HG03378 (cell line): ENCODE data around the gene RRP8.

ENCODE experiments used
- ATAC-seq: cut with Tn5 transposase; IDR thresholded peaks from one replicate; pipeline ENCODE4 v1.9.1; 2021; ENCODE audit warnings: mild to moderate bottlenecking, moderate library complexity; ENCODE audit not compliant: unreplicated experiment

RRP8 gene

DNA sequence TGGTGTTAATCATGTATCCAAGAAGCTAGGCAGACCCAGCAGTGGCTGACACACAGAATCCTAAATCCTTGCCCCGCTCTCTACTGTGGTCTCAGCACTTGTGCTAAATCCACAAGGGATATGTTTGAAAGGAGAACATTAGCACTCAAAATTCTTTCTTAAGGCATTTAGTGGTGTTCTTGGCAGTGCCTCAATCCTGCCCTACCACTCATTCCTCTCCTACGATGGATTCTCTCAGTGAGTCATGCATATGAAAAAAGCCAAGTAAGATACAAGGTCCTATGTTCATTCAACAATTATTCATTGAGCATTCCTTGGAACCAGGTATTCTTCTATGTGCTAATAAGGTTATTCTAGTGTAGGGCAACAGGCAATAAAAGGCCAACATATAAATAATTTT lies 31.2 kb downstream of the RRP8 start:
- no peak for ATAC-seq

DNA sequence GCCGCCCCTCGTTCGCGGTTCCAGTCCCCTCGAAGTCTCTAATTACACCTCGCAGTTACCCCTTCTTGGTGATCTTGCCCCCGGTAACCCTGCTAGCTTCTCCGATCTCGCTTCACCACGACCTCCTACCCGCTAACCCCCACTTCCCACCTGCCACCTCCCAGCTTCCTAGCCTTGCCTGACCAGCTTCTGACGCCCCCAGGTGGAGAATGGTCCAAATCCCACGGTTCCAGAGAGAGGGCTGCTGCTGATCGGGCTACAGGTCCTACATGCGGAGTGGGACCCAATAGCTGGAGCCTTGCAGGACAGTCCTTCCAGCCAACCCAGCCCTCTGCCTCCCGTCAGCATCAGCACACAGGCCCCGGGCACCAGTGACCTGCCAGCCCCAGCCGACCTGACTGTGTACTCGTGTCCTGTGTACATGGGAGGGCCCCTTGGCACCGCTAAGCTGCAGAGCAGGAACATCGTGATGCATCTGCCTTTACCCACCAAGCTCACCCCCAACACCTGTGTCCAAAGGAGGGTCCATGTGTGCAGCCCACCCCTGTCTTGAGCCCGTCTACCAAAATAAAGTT lies 31.9 kb downstream of the RRP8 start:
- ATAC-seq, result no peak

DNA sequence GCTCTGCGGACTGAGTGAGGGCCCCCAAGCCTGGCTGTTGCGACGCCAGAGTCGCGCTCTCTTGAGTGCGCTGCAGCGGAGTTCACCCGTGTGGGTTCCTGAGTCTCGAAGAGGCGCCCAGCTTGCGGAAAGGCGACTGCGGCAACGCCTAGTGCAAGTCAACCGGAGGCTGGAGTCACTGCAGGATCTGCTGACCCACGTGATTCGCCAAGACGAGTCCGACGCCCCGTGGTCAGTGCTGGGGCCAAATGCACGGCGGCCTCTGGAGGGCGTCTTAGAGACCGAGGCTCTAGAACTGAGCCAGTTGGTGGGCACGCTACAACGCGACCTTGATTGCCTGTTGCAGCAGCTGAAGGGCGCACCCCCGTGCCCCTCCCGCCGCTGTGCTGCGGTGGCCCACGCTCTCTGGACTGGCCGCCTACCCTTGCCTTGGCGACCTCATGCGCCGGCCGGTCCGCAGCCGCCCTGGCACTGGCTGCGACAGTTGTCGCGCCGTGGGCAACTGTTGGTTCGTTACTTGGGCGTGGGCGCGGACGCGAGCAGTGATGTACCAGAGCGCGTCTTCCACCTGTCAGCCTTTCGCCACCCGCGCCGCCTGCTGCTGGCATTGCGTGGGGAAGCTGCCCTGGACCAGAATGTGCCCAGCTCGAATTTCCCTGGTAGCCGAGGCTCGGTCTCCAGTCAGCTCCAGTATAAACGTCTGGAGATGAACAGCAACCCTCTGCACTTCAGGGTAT lies 32.6 kb downstream of the RRP8 start:
- ATAC-seq, result no peak

DNA sequence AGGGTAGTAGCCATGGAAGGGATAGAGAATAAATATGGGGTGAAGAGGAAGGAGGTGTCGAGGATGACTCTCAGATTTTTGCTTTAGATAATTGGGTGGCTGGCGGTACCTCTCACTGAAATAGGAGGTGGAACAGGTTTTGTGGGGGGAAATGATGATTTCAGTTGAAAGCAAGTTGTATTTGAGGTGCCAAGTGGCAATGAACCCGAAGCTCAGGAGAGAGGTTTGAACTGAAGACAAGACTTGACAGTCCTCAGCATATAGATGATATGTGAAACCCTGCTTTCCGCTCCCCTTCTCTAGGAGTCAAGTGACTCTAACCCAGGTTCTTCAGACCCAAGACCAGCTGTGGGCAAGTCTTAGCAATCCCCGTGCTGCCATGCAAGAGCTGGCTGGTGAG lies 33.7 kb downstream of the RRP8 start:
- no peak for ATAC-seq

DNA sequence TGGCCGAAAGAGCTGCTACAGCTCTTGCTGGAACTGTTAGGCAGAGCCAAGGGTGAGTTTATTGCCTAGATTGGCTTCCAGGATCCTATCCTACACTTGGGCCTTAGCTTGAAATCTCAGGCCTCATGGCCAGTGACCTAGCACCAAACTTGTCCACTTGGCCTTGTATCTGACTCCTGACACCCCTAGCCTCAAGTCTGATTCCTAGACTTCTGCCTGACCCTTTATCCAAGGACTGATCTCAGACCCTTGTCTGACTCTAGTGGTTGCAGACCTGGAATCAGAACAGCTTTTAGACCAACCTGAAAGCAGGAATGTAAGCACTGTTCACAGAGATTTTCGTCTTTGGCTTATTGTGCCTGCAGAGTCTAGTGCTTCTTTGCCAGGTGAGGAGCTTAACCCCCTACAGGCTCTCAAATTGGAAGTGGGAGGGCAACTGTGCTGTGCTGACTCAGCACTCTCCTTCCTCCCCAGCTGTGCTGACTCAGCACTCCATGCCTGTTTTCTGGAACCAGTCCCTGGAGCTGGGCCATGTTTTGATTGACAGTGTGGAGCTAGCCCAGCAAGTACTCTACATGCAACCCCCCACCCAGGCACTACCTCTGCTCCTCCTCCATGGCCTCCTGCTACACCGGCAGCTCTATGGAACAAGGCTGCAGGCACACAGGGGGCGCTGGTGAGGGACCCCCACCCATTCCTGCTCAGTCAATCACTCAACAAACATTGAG lies 35.1 kb downstream of the RRP8 start:
- no peak for ATAC-seq

DNA sequence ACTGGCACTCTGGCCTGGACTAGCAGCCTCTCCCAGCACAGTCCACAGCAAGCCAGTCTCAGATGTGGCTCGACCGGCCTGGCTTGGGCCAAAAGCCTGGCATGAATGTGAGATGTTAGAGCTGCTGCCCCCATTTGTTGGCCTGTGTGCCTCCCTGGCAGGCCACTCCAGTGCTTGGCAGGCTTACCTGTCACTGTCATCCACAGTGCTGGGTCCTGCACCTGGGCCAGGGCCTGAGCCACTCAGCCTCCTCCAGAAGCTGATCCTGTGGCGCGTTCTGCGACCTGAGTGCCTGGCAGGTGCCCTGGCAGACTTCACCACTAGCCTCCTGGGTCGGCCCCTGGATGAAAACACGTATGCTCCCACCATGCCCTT lies 36.1 kb downstream of the RRP8 start:
- ATAC-seq, result no peak

DNA sequence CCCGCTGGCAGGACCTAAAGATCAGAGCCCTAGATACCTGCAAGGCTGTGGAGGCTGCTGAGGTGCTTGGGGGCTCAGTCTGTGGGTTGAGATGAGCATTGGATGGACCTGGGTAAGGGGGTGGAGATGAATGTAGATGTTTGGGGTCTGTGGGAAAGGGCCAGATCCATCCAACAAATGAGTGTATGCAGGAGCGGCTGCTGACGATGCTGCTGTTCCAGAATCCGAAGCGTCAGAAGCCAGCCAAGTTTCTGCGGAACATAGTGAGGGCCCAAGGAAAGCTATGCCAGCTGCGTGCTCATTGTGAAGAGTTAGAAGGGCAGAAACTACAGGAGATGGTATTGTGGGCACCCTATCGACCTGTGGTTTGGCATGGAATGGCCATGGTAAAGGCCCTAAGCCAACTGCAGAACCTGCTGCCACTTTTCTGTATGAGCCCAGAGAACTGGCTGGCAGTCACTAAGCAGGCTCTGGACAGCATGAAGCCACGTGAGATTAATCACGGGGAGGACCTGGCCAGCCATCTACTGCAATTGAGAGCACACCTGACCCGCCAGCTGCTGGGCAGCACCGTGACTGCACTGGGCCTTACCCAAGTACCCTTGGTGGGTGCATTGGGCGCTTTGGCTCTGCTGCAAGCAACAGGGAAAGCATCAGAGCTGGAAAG lies 36.6 kb downstream of the RRP8 start:
- no peak for ATAC-seq

DNA sequence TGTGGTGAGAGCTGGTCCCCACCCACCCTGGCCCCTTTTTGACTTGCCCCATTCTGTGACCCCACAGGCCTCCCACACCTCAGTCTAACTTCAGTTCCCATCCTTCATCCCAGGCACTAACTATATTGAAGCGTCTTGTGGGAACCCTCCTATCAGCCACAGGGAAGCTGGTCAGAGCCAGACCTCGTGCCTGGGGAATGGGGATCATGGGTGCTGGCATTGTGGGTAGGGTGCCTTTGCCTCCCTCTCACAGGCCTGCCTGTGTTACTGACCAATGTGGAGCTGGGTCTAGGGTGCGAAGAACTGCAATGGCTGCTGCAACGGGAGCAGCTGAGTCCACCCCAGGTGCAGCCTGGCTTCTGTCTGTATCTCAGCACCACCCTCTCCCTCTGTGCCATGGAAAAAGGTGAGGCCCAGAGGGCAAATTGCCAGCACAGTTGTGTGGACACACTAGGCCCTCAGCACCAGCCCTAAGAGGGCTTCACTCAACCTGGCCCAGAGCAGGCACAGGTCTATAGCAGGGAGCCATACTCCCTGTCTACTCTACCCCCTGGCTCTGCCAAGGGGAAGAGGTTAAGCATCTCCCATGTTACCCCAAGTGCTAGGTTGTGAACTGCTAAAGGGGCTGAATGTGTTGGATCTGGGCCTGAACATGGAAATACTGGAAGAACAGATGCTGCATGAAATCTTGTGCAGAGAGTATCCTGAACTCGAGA lies 37.3 kb downstream of the RRP8 start:
- no peak for ATAC-seq

DNA sequence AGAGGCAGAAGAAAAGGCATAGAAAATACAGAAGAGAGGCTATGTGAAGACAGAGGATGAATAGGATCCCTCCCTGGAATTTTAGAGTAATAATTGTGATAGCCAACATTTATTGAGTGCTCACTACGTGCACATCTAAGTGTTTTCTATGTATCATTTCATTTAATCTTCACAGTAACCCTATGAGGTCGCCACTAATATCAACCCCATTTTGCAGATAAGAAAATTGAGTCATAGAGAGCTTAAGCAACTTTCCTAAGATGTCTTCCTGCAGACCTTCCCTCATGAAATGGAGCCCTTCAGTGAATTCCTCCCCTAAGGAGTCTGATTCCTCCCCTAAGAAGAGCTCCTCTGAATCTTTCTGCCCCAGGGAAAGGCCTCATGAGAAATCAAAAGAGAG lies 38.1 kb downstream of the RRP8 start:
- ATAC-seq, result no peak

DNA sequence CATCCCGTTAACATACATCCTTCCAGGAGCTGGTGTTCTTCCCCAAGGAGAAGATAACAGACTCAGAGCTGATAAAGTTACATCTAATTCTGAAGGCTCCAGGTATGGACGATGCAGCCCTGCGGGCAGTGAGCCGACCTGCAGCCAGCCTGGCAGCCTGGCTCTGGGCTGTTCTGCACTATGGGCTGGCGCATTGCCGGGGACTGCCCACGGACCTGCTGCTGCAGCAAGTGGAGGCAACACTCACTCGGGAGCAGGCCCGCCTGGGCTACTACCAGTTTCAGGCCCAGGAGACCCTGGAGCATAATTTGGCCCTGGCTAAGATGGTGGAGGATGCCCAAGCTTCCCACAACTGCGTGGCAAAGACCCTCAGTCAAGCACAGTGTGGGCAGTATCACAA lies 39.7 kb downstream of the RRP8 start:
- no peak for ATAC-seq

DNA sequence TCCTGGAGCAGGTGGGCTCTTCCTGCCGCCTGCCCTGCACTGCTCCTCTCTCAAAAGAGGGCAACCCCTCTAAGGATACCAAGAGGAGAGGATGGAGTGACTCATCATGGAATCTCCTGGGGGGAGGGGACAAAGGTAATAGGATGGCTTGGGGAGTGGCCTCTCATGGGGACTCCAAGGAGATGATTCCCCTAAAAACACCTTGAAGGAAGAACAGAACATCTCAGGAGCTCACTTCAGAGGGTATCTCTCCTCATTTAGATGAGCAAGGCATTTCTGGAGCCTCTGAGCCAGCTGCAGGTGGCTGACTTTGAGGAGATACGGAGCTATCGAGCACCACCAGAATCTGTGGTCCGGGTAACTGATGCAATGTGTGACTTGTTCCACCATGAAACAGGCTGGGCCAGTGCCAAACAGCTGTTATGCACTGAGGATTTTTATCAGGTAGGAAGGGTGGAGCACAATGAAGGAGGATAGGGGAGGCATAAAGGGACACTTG lies 40.2 kb downstream of the RRP8 start:
- no peak for ATAC-seq

DNA sequence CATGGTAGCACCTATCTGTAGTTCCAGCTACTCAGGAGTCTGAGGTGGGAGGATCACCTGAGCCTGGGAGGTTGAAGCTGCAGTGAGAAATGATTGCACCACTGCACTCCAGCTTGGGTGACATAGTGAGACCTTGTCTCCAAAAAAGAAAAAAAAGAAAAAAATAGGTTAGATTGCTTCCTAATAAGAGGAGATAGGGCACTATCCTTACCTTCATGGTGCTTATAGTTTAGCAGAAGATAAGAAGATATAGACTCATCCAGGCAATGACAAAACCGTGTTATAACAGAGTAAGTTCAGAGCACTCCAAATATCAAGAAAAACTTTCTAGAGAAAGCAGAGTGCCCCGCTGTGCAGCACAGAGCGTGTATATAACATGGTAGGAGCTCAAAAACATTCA lies 42.1 kb downstream of the RRP8 start:
- no peak for ATAC-seq

DNA sequence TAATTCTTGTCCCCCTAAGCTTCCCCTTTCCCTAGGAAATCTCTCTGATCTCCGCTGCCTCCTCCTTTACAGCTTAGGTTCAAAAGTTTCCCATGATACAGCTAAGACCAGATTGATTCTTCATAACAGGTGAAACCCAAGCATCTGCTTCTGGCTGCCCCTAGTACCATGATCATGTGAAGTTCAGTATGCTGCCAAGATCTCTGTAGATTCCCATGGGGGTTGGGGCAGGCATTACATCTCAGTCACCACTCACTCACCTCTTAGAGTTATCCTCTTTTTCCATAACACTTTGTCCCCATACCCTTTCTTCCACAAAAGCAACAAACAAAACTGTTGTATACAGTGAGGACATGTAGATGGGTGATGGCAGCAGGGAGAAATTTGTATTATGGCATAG lies 44.0 kb downstream of the RRP8 start:
- no peak for ATAC-seq

DNA sequence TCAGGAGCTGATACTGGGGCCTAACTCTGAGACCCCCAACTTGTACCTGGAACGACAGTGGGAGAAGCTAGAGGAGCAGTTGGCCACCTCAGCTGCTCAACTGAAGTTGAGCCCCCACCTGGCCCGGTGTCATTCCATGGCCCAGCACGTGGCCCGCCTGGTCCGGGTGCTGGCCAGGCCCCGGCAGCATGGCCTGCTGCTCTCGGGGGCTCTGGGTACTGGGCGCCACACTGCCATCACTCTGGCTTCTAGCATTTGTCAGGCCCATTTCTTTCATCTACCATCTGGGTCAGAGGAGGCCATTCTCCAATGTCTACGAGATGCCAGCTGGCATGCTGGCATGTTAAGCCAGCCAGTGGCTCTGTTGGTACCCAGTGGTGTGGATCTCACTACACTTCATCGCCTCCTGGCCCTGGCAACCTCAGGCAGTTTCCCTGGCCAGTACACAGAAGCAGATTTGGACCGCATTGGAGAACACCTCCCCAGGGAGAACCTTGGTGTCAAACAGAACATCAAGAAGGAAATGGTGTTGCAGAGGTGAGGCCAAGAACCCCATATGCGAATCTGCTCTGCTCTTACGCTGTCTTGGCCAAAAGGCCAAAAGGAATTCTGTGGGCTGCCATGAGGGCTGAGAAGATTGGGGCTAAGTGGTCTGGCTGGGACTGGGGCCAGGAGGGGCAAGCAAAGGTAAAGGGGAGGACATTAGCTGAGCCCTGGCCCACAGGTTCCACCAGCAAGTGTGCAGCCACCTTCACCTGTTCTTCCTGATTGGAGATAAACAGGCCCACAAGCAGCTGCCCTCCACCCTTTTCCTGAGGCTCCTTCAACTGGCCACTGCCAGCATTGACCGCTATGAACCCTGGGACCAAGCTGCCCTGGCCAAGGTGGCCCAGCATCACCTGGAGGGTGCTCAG lies 45.4 kb downstream of the RRP8 start:
- no peak for ATAC-seq

DNA sequence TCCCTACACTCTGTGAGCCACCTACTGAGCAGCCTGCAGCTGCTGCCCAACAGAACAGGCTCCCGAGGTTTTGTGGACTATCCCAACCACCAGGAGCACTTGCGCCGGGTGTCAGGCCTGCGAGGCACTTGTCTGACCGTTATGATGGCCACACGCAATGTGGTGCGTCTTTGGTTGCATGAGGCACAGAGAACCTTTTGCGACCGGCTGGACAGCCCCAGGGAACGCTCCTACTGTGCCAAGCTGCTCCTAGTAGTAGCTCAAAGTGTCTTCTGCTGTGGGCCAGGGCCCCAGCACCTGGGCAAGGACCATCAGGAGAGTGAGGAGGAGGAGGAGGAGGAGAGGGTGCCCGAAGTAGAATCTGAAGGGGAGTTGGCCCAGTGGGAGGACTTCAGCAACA lies 46.4 kb downstream of the RRP8 start:
- no peak for ATAC-seq

DNA sequence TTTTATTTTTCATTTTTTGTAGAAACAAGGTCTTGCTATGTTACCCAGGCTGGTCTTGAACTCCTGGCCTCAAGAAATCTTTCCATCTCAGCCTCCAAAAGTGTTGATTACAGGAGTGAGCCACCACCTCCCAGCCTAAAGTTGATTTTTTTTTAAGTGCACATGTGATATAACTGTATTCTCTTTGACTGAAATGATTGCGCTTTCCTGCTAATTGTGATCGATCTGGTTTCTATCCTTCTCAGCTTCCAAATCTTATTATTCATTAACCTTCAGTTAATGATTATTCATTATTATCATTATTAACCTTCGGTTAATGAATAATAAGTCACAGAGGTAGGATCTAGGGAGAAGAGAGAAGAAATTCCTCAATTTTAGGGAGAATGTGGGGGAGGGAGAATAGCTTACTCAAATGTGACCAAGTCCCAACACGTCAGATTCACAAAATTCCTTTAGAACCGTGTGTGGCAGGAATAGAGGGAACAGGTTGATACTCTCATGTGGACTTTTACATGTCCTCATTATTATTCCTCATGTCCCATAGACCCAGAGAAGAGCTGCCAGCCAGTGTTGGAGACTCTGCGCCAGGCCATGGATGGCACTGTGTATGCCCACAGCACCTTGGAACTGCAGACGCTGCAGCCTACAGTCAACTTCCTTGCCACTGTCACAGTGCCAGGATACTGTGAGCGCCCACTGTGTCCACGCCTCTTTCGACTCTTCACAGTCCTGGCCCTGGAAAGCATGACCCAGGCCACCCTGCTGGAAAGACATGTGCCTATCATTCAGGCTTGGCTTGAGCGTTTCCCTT lies 47.1 kb downstream of the RRP8 start:
- ATAC-seq, result no peak

DNA sequence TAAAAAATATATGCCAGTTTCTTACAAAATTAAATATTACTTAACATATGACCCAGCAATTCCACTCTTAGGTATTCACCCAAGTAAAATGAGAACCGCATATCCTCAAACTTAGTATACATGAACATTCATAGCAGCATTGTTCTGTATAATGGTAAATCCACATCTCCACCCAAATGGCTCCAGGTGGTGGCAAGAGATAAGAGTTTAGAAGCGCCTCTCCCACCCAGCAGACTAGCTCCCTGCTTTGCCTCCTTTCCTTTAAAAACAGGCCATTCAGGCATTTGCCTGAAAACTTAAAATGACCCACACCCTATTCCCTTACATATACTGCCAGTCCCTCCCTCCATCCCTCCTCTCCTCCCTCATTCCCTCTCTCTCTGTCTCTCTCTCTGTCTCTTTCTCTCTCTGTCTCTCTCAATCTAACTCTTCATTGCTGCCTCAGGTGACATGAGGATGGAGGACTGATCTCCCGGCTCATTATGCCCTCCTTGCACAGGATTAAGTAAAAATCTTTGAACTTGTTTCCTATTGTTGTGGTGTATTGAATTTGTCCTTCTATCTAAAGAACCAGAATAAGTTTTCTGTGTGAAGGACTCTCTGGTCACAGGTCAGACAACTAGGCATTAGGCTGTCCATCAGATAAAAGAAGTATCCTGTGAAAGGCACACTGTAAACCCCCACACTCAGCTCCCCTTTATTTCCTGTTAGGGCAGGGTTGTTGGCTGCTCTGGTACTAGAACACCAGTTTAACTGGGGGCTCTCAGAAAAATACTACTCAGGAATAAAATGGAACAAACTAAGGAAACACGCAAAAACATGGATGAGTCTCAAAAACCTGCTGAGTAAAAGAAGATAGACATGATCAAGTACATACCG lies 48.3 kb downstream of the RRP8 start:
- no peak for ATAC-seq

DNA sequence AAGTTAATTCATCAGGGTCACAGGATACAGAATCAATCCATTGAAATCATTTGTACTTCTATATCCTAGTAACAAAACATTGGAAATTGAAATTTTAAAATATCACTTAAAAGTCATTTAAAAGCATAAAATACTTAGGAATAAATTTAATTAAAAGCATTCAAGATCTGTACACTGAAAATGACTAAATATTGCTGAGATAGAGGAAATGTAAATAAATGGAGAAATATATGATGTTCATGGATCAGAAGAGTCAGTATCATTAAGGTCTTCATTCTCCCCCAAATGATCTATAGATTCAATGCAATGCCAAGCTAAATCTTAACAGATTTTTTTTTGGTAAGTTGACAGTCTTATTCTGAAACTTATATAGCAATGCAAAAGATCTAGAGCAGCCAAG lies 49.8 kb downstream of the RRP8 start:
- ATAC-seq, result no peak
